GM21737 (cell line): ENCODE measurements around the gene SMPX.

ENCODE experiments used
- ATAC-seq: cut with Tn5 transposase; IDR thresholded peaks from one replicate; pipeline ENCODE4 v1.9.1; 2021; ENCODE audit warnings: mild to moderate bottlenecking, moderate library complexity; ENCODE audit not compliant: unreplicated experiment

SMPX gene

GRCh38 chrX:21658746-21659145, 99.2 kb downstream of the SMPX start:
- ATAC-seq, result no peak

GRCh38 chrX:21658152-21658737, 99.7 kb downstream of the SMPX start, which contains the start of gene KLHL34:
Gene KLHL34, minus strand, starts transcription at chrX:21658330. Its CDS starts 542 bp downstream, at chrX:21657788.
- ATAC-seq, result no peak

GRCh38 chrX:21657318-21658151, 100.4 kb downstream of the SMPX start:
- no peak for ATAC-seq

- ATAC-seq, result no peak
Observed at GRCh38 chrX:21656587-21657317, 101.2 kb downstream of the SMPX start.
